Immature natural killer cell (primary cell): ENCODE data around the gene ZFYVE9. TPM values are rescaled to one million over a fixed set of nuclear protein-coding genes. Genes with fewer than 3 reads are reported as not detected.
"Not testable (repeated sequence)": the region's sequence is repeated elsewhere in the genome, so short reads cannot be mapped to it uniquely, and the experiment has no call there.

ENCODE experiments used
- DNase-seq, 3 donors: peaks; one replicate each; pipeline ENCODE4 v3.0.0; 2022; ENCODE audit warnings: mixed read lengths in 1 of 3
- H3K27ac Mint-ChIP-seq, 6 donors: one replicate each; pipeline ENCODE4 v1.8.0; 2020; ENCODE audit warnings: mixed read lengths in 6 of 6, mild to moderate bottlenecking in 5 of 6, inconsistent platforms in 4 of 6, moderate library complexity in 3 of 6
- H3K27me3 Mint-ChIP-seq, 3 donors: one replicate each; pipeline ENCODE4 v1.8.0; 2020 to 2021; ENCODE audit warnings: low read depth in 3 of 3, mild to moderate bottlenecking in 3 of 3, mixed read lengths in 3 of 3, moderate library complexity in 3 of 3, inconsistent platforms in 1 of 3
- H3K36me3 Mint-ChIP-seq, 3 donors: one replicate each; pipeline ENCODE4 v1.8.0; 2020; ENCODE audit warnings: mixed read lengths in 3 of 3, inconsistent platforms in 2 of 3, mild to moderate bottlenecking in 2 of 3
- H3K4me1 Mint-ChIP-seq, 2 donors: one replicate each; pipeline ENCODE4 v1.8.0; 2020; ENCODE audit warnings: inconsistent platforms in 2 of 2, mild to moderate bottlenecking in 2 of 2, mixed read lengths in 2 of 2, moderate library complexity in 1 of 2
- H3K4me3 Mint-ChIP-seq, 5 donors: one replicate each; pipeline ENCODE4 v1.8.0; 2020; ENCODE audit warnings: mild to moderate bottlenecking in 5 of 5, mixed read lengths in 5 of 5, inconsistent platforms in 3 of 5, moderate library complexity in 3 of 5
- H3K9me3 Mint-ChIP-seq, 6 donors: one replicate each; pipeline ENCODE4 v1.8.0; 2020; ENCODE audit warnings: mild to moderate bottlenecking in 6 of 6, mixed read lengths in 6 of 6, inconsistent platforms in 4 of 6, moderate library complexity in 3 of 6
- polyA plus RNA-seq, 3 donors: library from polyadenylated mRNA; unstranded; fragments of 300-500 nt; fragmentation: Illumina TruSeq; gene quantifications; one replicate each; pipeline ENCODE4 v1.2.3, GENCODE V29; 2021

Gene ZFYVE9
- polyA plus RNA-seq, 3 donors from 2014 or later: 0.28 to 0.87 TPM; not detected in 1

- H3K9me3 Mint-ChIP-seq: no peaks in the 10 kb centered on the region
- peaks cover 0 to 6% (median 4%) of the 10 kb centered on the region in 3 donors for H3K27me3 Mint-ChIP-seq
- no peak overlapping the region for H3K4me3 Mint-ChIP-seq
- no peaks in the 10 kb centered on the region for H3K36me3 Mint-ChIP-seq
- no peaks in the 10 kb centered on the region for H3K4me1 Mint-ChIP-seq
- H3K27ac Mint-ChIP-seq: no peak overlapping the region
- no peak for DNase-seq
Observed at GRCh38 chr1:52158218-52158617, 16.3 kb downstream of the ZFYVE9 start.

GRCh38 chr1:52159033-52159789, 17.3 kb downstream of the ZFYVE9 start:
- Mint-ChIP-seq H3K9me3 (no peaks in the 10 kb centered on the region), H3K4me1 (no peaks in the 10 kb centered on the region), H3K4me3 (no peak overlapping the region)

GRCh38 chr1:52162947-52163346, 21.1 kb downstream of the ZFYVE9 start:
- Mint-ChIP-seq H3K27me3 (peaks cover 4 to 6% (median 4%) of the 10 kb centered on the region in 3 donors), H3K4me1 (no peaks in the 10 kb centered on the region), H3K36me3 (no peaks in the 10 kb centered on the region), H3K27ac (no peak overlapping the region), H3K9me3 (peaks cover 0 to 2% (median 0%) of the 10 kb centered on the region in 6 donors), H3K4me3 (no peak overlapping the region)
- DNase-seq: no peak

More at GRCh38 chr1:52159033-52159789, 17.3 kb downstream of the ZFYVE9 start:
- peaks cover 0 to 6% (median 4%) of the 10 kb centered on the region in 3 donors for H3K27me3 Mint-ChIP-seq
- DNase-seq: no peak
- H3K36me3 Mint-ChIP-seq: no peaks in the 10 kb centered on the region
- H3K27ac Mint-ChIP-seq: no peak overlapping the region

- H3K4me3 Mint-ChIP-seq: no peak overlapping the region
- H3K9me3 Mint-ChIP-seq: peaks cover 0 to 2% (median 0%) of the 10 kb centered on the region in 6 donors
- no peak overlapping the region for H3K27ac Mint-ChIP-seq
- no peak for DNase-seq
- no peaks in the 10 kb centered on the region for H3K36me3 Mint-ChIP-seq
- H3K4me1 Mint-ChIP-seq: no peaks in the 10 kb centered on the region
- peaks cover 3 to 4% (median 4%) of the 10 kb centered on the region in 3 donors for H3K27me3 Mint-ChIP-seq
Observed at GRCh38 chr1:52164604-52165003, 22.7 kb downstream of the ZFYVE9 start.

GRCh38 chr1:52166996-52167753, 25.3 kb downstream of the ZFYVE9 start:
- peaks cover 0 to 7% (median 3%) of the 10 kb centered on the region in 6 donors for H3K9me3 Mint-ChIP-seq
- H3K4me3 Mint-ChIP-seq: no peak overlapping the region
- H3K4me1 Mint-ChIP-seq: no peaks in the 10 kb centered on the region
- DNase-seq: no peak
- H3K27ac Mint-ChIP-seq: peak overlapping the region in 1 of 6 donors; percentile 25
- H3K27me3 Mint-ChIP-seq: peaks cover 3 to 8% (median 4%) of the 10 kb centered on the region in 3 donors
- H3K36me3 Mint-ChIP-seq: peaks cover 0 to 3% (median 0%) of the 10 kb centered on the region in 3 donors

GRCh38 chr1:52168373-52169080, 26.6 kb downstream of the ZFYVE9 start:
- H3K27me3 Mint-ChIP-seq: peaks cover 0 to 4% (median 4%) of the 10 kb centered on the region in 3 donors
- H3K4me1 Mint-ChIP-seq: no peaks in the 10 kb centered on the region
- H3K27ac Mint-ChIP-seq: no peak overlapping the region
- no peak for DNase-seq
- H3K4me3 Mint-ChIP-seq: no peak overlapping the region
- peaks cover 0 to 7% (median 4%) of the 10 kb centered on the region in 6 donors for H3K9me3 Mint-ChIP-seq
- H3K36me3 Mint-ChIP-seq: peaks cover 0 to 3% (median 0%) of the 10 kb centered on the region in 3 donors

GRCh38 chr1:52171149-52171548, 29.3 kb downstream of the ZFYVE9 start:
- not testable (repeated sequence) for H3K27me3 Mint-ChIP-seq, H3K27ac Mint-ChIP-seq, H3K9me3 Mint-ChIP-seq, DNase-seq, H3K4me3 Mint-ChIP-seq, H3K4me1 Mint-ChIP-seq, H3K36me3 Mint-ChIP-seq

- peaks cover 0 to 5% (median 5%) of the 10 kb centered on the region in 3 donors for H3K27me3 Mint-ChIP-seq
- H3K9me3 Mint-ChIP-seq: peaks cover 0 to 2% (median 0%) of the 10 kb centered on the region in 6 donors
- H3K27ac Mint-ChIP-seq: no peak overlapping the region
- DNase-seq: no peak
- H3K4me1 Mint-ChIP-seq: no peaks in the 10 kb centered on the region
- no peaks in the 10 kb centered on the region for H3K36me3 Mint-ChIP-seq
- H3K4me3 Mint-ChIP-seq: no peak overlapping the region
Observed at GRCh38 chr1:52179073-52179472, 37.2 kb downstream of the ZFYVE9 start.

GRCh38 chr1:52180176-52180575, 38.3 kb downstream of the ZFYVE9 start:
- H3K27me3 Mint-ChIP-seq: peaks cover 0 to 5% (median 2%) of the 10 kb centered on the region in 3 donors
- peaks cover 0 to 2% (median 0%) of the 10 kb centered on the region in 6 donors for H3K9me3 Mint-ChIP-seq
- H3K4me1 Mint-ChIP-seq: no peaks in the 10 kb centered on the region
- DNase-seq: no peak
- H3K27ac Mint-ChIP-seq: no peak overlapping the region
- H3K4me3 Mint-ChIP-seq: no peak overlapping the region
- H3K36me3 Mint-ChIP-seq: no peaks in the 10 kb centered on the region

- H3K27ac Mint-ChIP-seq, DNase-seq, H3K4me3 Mint-ChIP-seq, H3K9me3 Mint-ChIP-seq, H3K4me1 Mint-ChIP-seq, H3K36me3 Mint-ChIP-seq, H3K27me3 Mint-ChIP-seq: not testable (repeated sequence)
Observed at GRCh38 chr1:52181759-52182158, 39.9 kb downstream of the ZFYVE9 start.

GRCh38 chr1:52182328-52182727, 40.4 kb downstream of the ZFYVE9 start:
- not testable (repeated sequence) for DNase-seq, H3K27me3 Mint-ChIP-seq, H3K36me3 Mint-ChIP-seq, H3K4me1 Mint-ChIP-seq, H3K9me3 Mint-ChIP-seq, H3K4me3 Mint-ChIP-seq, H3K27ac Mint-ChIP-seq

GRCh38 chr1:52182874-52183400, 41.0 kb downstream of the ZFYVE9 start:
- Mint-ChIP-seq H3K4me1 (no peaks in the 10 kb centered on the region), H3K27me3 (peaks cover 0 to 2% (median 2%) of the 10 kb centered on the region in 3 donors), H3K4me3 (no peak overlapping the region), H3K9me3 (no peaks in the 10 kb centered on the region), H3K36me3 (no peaks in the 10 kb centered on the region), H3K27ac (no peak overlapping the region)
- no peak for DNase-seq

- H3K36me3 Mint-ChIP-seq: no peaks in the 10 kb centered on the region
- H3K27ac Mint-ChIP-seq: no peak overlapping the region
- no peaks in the 10 kb centered on the region for H3K4me1 Mint-ChIP-seq
- peaks cover 0 to 3% (median 2%) of the 10 kb centered on the region in 3 donors for H3K27me3 Mint-ChIP-seq
- DNase-seq: no peak
- H3K9me3 Mint-ChIP-seq: no peaks in the 10 kb centered on the region
- no peak overlapping the region for H3K4me3 Mint-ChIP-seq
Observed at GRCh38 chr1:52186449-52186848, 44.6 kb downstream of the ZFYVE9 start.
